Suprapubic skin (tissue), 4 donors: ENCODE data around the gene NAGA. TPM values are rescaled to one million over a fixed set of nuclear protein-coding genes. Genes with fewer than 3 reads are reported as not detected.

Experiments
- DNase-seq, 2 donors: peaks; one replicate each; pipeline ENCODE4 v3.0.0-alpha.2; 2019; ENCODE audit warnings: low spot score in 2 of 2
- H3K27ac ChIP-seq: fragments of 200-600 bp; sonication (generic); one replicate; pipeline ENCODE4 v1.5.1; 2019
- H3K27me3 ChIP-seq: fragments of 200-600 bp; sonication (generic); one replicate; pipeline ENCODE4 v1.5.1; 2019
- H3K36me3 ChIP-seq: fragments of 200-600 bp; sonication (generic); one replicate; pipeline ENCODE4 v1.5.1; 2019
- H3K4me1 ChIP-seq: fragments of 200-600 bp; sonication (generic); one replicate; pipeline ENCODE4 v1.5.1; 2019
- H3K4me3 ChIP-seq: fragments of 200-600 bp; sonication (generic); one replicate; pipeline ENCODE4 v1.5.1; 2019; ENCODE audit warnings: mild to moderate bottlenecking
- H3K9me3 ChIP-seq: fragments of 200-600 bp; sonication (generic); one replicate; pipeline ENCODE4 v1.5.1; 2019
- EP300 ChIP-seq: sonication (generic); formaldehyde crosslinking; IDR thresholded peaks from one replicate; pipeline ENCODE4 v1.6.1; 2017; ENCODE audit warnings: antibody characterized with exemption
- POLR2A ChIP-seq, 2 donors: fragments of 450-650 bp; IDR thresholded peaks; one replicate each; pipeline ENCODE4 v1.6.1; 2017; ENCODE audit warnings: antibody characterized with exemption in 2 of 2, mild to moderate bottlenecking in 2 of 2, moderate library complexity in 2 of 2
- POLR2AphosphoS5 ChIP-seq, 3 donors: sonication (generic); formaldehyde crosslinking; IDR thresholded peaks; one replicate each; pipeline ENCODE4 v1.6.1; 2017; ENCODE audit warnings: antibody characterized with exemption in 3 of 3
- WGBS: methylation state at CpG from one replicate; pipeline ENCODE4 v1.1.5; 2018; 5-methylcytosine and 5-hydroxymethylcytosine counted together
- total RNA-seq, 4 donors: library from RNA; depleted of rRNA; stranded (reverse); fragments of >200 nt; gene quantifications; one replicate each; pipeline ENCODE4 v1.1.0, GENCODE V29; 2016
- TF ChIP-seq, protein P1 (sequence below), 2 donors: fragments of 200-600 bp in 1 of 2; fragments of 450-650 bp in 1 of 2; sonication (generic) in 1 of 2; IDR thresholded peaks; one replicate each; pipeline ENCODE4 v1.5.1; 2016 to 2019; ENCODE audit warnings: antibody characterized with exemption in 2 of 2, mild to moderate bottlenecking in 1 of 2, moderate library complexity in 1 of 2

The NAGA gene
- total RNA-seq, 4 donors from 2014 or later, result 20.9 to 25.9 (median 22.2) TPM

DNA sequence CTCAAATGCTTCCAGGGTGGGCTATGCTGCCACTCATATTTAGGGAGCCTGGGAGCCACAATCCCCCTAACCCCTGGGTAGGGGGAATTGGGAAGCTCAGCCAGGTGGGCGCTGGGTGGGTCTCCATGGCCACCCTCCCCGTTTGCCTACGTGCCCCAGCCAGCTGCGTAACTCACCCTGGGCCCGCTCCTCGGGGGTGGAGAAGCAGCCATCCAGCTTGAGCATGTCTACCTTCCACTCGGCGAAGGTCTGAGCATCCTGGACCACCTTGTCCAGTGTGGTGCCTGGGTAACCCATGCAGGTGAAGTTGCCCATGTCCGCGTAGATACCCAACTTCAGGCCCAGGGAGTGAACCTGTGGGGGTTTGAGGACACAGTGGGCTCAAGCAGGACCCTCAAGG is 3.7 kb downstream of the NAGA start:
- no peak for TF ChIP-seq POLR2AphosphoS5 (IDR thresholded peaks at IDR 0.05)
- TF ChIP-seq EP300, result no peak
- TF ChIP-seq, protein P1, sequence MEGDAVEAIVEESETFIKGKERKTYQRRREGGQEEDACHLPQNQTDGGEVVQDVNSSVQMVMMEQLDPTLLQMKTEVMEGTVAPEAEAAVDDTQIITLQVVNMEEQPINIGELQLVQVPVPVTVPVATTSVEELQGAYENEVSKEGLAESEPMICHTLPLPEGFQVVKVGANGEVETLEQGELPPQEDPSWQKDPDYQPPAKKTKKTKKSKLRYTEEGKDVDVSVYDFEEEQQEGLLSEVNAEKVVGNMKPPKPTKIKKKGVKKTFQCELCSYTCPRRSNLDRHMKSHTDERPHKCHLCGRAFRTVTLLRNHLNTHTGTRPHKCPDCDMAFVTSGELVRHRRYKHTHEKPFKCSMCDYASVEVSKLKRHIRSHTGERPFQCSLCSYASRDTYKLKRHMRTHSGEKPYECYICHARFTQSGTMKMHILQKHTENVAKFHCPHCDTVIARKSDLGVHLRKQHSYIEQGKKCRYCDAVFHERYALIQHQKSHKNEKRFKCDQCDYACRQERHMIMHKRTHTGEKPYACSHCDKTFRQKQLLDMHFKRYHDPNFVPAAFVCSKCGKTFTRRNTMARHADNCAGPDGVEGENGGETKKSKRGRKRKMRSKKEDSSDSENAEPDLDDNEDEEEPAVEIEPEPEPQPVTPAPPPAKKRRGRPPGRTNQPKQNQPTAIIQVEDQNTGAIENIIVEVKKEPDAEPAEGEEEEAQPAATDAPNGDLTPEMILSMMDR (IDR thresholded peaks at IDR 0.05), result no peak
- no peak for TF ChIP-seq POLR2A (IDR thresholded peaks at IDR 0.05)
- Histone ChIP-seq H3K4me3 (no peak overlapping the region), H3K4me1 (peaks cover 18% of the 10 kb centered on the region), H3K27me3 (no peaks in the 10 kb centered on the region), H3K9me3 (no peaks in the 10 kb centered on the region), H3K27ac (no peak overlapping the region), H3K36me3 (peaks cover 55% of the 10 kb centered on the region)
- WGBS, result 100% methylated on average over 2 of the region's 10 CpGs
- no peak for DNase-seq

DNA sequence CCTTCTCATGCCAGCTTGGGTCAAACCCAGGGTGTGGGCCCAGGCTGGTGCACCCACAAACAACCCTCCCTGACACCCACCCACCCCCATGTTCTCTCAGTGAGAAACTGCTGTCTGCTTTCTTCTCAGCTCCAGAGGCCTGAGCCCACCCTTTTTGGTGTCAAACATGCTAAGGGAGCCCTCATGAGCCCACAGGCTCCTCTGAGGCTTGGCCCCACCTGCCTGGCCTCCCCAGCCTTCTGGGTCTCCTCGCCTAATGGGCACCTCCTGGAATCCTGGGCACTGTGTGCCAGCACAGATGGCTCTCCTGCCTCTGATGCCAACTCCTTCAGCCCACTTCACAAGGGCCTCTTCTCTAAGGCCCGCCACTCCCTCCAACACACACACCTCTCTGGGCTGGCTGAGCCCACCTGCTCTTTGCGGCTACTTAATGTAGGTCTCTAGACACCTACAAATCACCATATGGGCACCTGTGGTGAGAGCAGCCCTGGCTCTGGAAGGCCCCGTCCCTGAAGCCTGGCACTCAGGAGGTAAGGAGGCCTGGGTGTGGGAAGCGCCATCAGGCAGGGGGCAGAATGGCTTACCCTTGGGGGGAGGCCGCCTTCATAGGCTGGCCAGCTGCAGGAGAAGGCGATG is 4.4 kb downstream of the NAGA start:
- WGBS, result 94% methylated on average over 7 of the region's 7 CpGs
- peaks cover 11% of the 10 kb centered on the region for H3K4me1 ChIP-seq
- TF ChIP-seq, protein P1 (IDR thresholded peaks at IDR 0.05), result no peak
- no peak for TF ChIP-seq POLR2AphosphoS5 (IDR thresholded peaks at IDR 0.05)
- no peak overlapping the region for H3K4me3 ChIP-seq
- peaks cover 62% of the 10 kb centered on the region for H3K36me3 ChIP-seq
- H3K27ac ChIP-seq, result no peak overlapping the region
- no peaks in the 10 kb centered on the region for H3K9me3 ChIP-seq
- no peaks in the 10 kb centered on the region for H3K27me3 ChIP-seq
- no peak for DNase-seq

DNA sequence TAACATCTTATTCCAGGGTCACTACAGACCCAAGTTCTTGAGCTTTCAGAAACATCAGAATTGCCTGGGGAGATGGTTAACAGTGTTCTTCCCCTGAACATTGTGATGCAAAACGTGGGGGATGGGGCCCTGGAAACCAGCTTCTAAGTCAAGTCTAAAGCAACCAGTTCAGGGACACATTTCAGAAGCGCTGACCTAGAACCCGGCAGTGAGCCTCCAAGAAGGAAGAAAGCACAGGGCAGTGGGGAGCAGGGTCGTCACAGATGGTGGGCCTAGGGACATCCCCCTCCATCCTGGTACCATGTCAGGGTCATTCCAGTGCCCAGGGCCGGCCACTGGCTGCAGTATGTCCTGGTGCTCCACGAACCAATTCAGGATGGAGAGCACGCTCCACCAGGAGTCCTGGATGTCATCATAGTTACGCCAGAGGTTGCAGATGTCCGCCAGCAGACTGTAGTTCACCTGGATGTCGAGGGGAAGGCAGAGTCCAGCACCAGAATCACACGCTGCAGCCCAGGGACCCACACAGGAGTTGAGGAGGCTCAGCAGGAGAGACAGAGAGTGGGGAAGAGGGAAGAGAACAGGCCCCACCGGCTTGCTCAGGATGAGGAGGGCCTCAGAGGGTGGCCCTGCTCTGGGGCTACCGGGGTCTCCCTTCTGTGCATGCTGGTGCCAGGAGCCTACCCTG is 5.0 kb downstream of the NAGA start:
- Histone ChIP-seq H3K36me3 (peaks cover 69% of the 10 kb centered on the region), H3K27ac (no peak overlapping the region), H3K4me3 (no peak overlapping the region), H3K27me3 (no peaks in the 10 kb centered on the region), H3K9me3 (no peaks in the 10 kb centered on the region), H3K4me1 (peaks cover 9% of the 10 kb centered on the region)
- no peak for TF ChIP-seq POLR2A (IDR thresholded peaks at IDR 0.05)
- no peak for TF ChIP-seq POLR2AphosphoS5 (IDR thresholded peaks at IDR 0.05)
- TF ChIP-seq EP300, result no peak
- TF ChIP-seq, protein P1 (IDR thresholded peaks at IDR 0.05), result no peak
- WGBS, result 84% methylated on average over 8 of the region's 13 CpGs
- DNase-seq, result no peak

DNA sequence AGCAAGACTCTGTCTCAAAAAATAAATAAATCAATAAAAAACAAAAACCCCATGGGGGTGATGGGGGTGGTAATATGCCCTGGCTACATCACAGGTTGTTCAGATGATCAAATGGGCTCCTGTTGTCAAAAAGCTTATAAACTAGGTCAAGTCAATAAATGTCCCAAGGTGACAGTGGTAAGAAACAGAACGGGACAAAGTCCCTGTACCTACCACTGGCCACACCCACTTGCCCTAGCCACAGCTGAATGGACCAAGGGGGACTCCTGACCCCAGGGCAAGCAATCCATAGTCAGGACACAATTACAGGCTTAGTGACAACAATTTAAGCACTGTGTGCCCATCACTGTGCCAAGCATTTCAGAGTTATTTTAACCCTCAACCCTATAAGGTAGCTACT is 6.0 kb downstream of the NAGA start:
- DNase-seq, result no peak
- WGBS, result 100% methylated on average over 1 of the region's 1 CpG
- peaks cover 78% of the 10 kb centered on the region for H3K36me3 ChIP-seq

More for the DNA sequence above, 6.0 kb downstream of the NAGA start:
- peaks cover 2% of the 10 kb centered on the region for H3K4me1 ChIP-seq
- H3K4me3 ChIP-seq, result no peak overlapping the region
- no peak for TF ChIP-seq POLR2AphosphoS5 (IDR thresholded peaks at IDR 0.05)
- TF ChIP-seq, protein P1 (IDR thresholded peaks at IDR 0.05), result no peak
- no peak for TF ChIP-seq EP300
- no peak for TF ChIP-seq POLR2A (IDR thresholded peaks at IDR 0.05)
- H3K9me3 ChIP-seq, result no peaks in the 10 kb centered on the region
- H3K27ac ChIP-seq, result no peak overlapping the region
- no peaks in the 10 kb centered on the region for H3K27me3 ChIP-seq
